OCI-LY7 (cell line): ENCODE results near the gene LCP2. TPM values are rescaled to one million over a fixed set of nuclear protein-coding genes. Genes with fewer than 3 reads are reported as not detected.

Source experiments
- BruUV-seq: library from RNA; stranded (reverse); fragments of 400-500 nt; replicated peaks from 2 replicates; lab custom pipeline; 2021; lab: Mats Ljungman, UMichigan
- CTCF ChIA-PET: fragments of 300-600 bp; sonication (Branson Sonifier 250); formaldehyde crosslinking; loops from one replicate; lab custom pipeline; 2022; ENCODE audit warnings: antibody characterized with exemption; ENCODE audit not compliant: unreplicated experiment; lab: Charles Lee
- POLR2A ChIA-PET: fragments of 300-600 bp; sonication (Branson Sonifier 250); formaldehyde crosslinking; loops from one replicate; lab custom pipeline; 2022; ENCODE audit warnings: antibody characterized with exemption; lab: Charles Lee
- DNase-seq: peaks from one replicate; pipeline ENCODE4 v3.0.0-alpha.2; 2015; ENCODE audit warnings: low spot score
- H2AFZ ChIP-seq: fragments of 200-600 bp; sonication (generic), shearing (Covaris generic); 2 replicates; pipeline ENCODE4 v1.6.1; 2014; ENCODE audit warnings: mild to moderate bottlenecking, antibody characterized with exemption, low read length, moderate library complexity
- H3K27ac ChIP-seq: fragments of 200-600 bp; sonication (generic); 2 replicates; pipeline ENCODE4 v1.5.1; 2014; ENCODE audit warnings: mixed run types, low read depth, mild to moderate bottlenecking, moderate library complexity, low read length, inconsistent platforms; ENCODE audit not compliant: poor library complexity, severe bottlenecking
- H3K36me3 ChIP-seq: fragments of 200-600 bp; sonication (generic); 2 replicates; pipeline ENCODE4 v1.6.1; 2014; ENCODE audit warnings: mild to moderate bottlenecking, antibody characterized with exemption, low read length, moderate library complexity, mixed read lengths; ENCODE audit not compliant: insufficient read depth
- H3K4me1 ChIP-seq: fragments of 200-600 bp; sonication (generic); 2 replicates; pipeline ENCODE4 v1.5.1; 2014; ENCODE audit warnings: mild to moderate bottlenecking, low read length; ENCODE audit not compliant: insufficient read depth, poor library complexity, severe bottlenecking
- H3K4me2 ChIP-seq: fragments of 200-600 bp; sonication (generic); 2 replicates; pipeline ENCODE4 v1.6.1; 2014; ENCODE audit warnings: mild to moderate bottlenecking, low read length
- H3K4me3 ChIP-seq: fragments of 200-600 bp; sonication (generic); 2 replicates; pipeline ENCODE4 v1.5.1; 2014; ENCODE audit warnings: mild to moderate bottlenecking, low read depth, low read length; ENCODE audit not compliant: poor library complexity, severe bottlenecking
- H3K79me2 ChIP-seq: fragments of 200-600 bp; sonication (generic); 2 replicates; pipeline ENCODE4 v1.6.1; 2016; ENCODE audit warnings: low read depth, mild to moderate bottlenecking, low read length, moderate library complexity, mixed read lengths; ENCODE audit not compliant: insufficient read depth
- H3K9me2 ChIP-seq: fragments of 200-600 bp; sonication (generic); 2 replicates; pipeline ENCODE4 v1.6.1; 2016; ENCODE audit warnings: mild to moderate bottlenecking, low read length, mixed read lengths; ENCODE audit not compliant: insufficient read depth
- H3K9me3 ChIP-seq: fragments of 200-600 bp; sonication (generic); 2 replicates; pipeline ENCODE4 v1.6.1; 2014; ENCODE audit warnings: mild to moderate bottlenecking, mixed run types, low read length, mixed read lengths
- H4K20me1 ChIP-seq: fragments of 200-600 bp; sonication (generic); 2 replicates; pipeline ENCODE4 v1.6.1; 2014; ENCODE audit warnings: mild to moderate bottlenecking, antibody characterized with exemption, low read length, moderate library complexity, mixed read lengths; ENCODE audit not compliant: insufficient read depth
- EZH2phosphoT487 ChIP-seq: fragments of 200-600 bp; sonication (generic); IDR thresholded peaks from 2 replicates; pipeline ENCODE4 v1.6.1; 2018; ENCODE audit warnings: low read depth, borderline replicate concordance, mild to moderate bottlenecking, mixed run types, antibody characterized with exemption, low read length, moderate library complexity, mixed read lengths
- intact Hi-C: fragments of 100-400 bp; cut with micrococcal nuclease; formaldehyde crosslinking; loops from one replicate; pipeline ENCODE4 v1.10.0; 2022; ENCODE audit not compliant: unreplicated experiment
- total RNA-seq, 2 experiments: library from RNA; depleted of rRNA in 1 of 2; stranded (reverse); fragments of >200 nt in 1 of 2; shearing (Covaris generic) in 1 of 2; gene quantifications; 2 replicates each; pipeline ENCODE4 v1.2.3, GENCODE V29; 2014 to 2022
- TF ChIP-seq, protein P1 (sequence below): fragments of 200-600 bp; sonication (generic); conservative IDR thresholded peaks from 2 replicates; pipeline ENCODE4 v1.5.1; 2014; ENCODE audit warnings: mild to moderate bottlenecking, antibody characterized with exemption, low read length, moderate library complexity, mixed read lengths

Gene LCP2
- total RNA-seq, 2 experiments from 2014 or later = 2.6 TPM; not detected in 1

GRCh38 chr5:170312301-170312595, 14.7 kb upstream of the LCP2 start:
- Histone ChIP-seq H2AFZ (no peak overlapping the region), H3K4me3 (no peak overlapping the region), H4K20me1 (no peaks in the 10 kb centered on the region), H3K79me2 (no peaks in the 10 kb centered on the region), H3K4me1 (peaks cover 4% of the 10 kb centered on the region), H3K4me2 (no peak overlapping the region), H3K9me2 (no peaks in the 10 kb centered on the region), H3K27ac (no peak overlapping the region), H3K9me3 (no peaks in the 10 kb centered on the region), H3K36me3 (no peaks in the 10 kb centered on the region)
- DNase-seq = no peak
- BruUV-seq = no TSS peak
- intact Hi-C loops = no loop called here
- POLR2A ChIA-PET = no interaction called here
- CTCF ChIA-PET = no interaction called here
- TF ChIP-seq, protein P1, sequence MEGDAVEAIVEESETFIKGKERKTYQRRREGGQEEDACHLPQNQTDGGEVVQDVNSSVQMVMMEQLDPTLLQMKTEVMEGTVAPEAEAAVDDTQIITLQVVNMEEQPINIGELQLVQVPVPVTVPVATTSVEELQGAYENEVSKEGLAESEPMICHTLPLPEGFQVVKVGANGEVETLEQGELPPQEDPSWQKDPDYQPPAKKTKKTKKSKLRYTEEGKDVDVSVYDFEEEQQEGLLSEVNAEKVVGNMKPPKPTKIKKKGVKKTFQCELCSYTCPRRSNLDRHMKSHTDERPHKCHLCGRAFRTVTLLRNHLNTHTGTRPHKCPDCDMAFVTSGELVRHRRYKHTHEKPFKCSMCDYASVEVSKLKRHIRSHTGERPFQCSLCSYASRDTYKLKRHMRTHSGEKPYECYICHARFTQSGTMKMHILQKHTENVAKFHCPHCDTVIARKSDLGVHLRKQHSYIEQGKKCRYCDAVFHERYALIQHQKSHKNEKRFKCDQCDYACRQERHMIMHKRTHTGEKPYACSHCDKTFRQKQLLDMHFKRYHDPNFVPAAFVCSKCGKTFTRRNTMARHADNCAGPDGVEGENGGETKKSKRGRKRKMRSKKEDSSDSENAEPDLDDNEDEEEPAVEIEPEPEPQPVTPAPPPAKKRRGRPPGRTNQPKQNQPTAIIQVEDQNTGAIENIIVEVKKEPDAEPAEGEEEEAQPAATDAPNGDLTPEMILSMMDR = no peak
- TF ChIP-seq EZH2phosphoT487 = no peak

- Histone ChIP-seq H3K4me1 (peaks cover 4% of the 10 kb centered on the region), H3K9me2 (no peaks in the 10 kb centered on the region), H3K27ac (no peak overlapping the region), H2AFZ (no peak overlapping the region), H3K9me3 (no peaks in the 10 kb centered on the region), H4K20me1 (no peaks in the 10 kb centered on the region), H3K36me3 (no peaks in the 10 kb centered on the region), H3K4me2 (no peak overlapping the region), H3K4me3 (no peak overlapping the region), H3K79me2 (no peaks in the 10 kb centered on the region)
- CTCF ChIA-PET = no interaction called here
- TF ChIP-seq, protein P1 = no peak
- TF ChIP-seq EZH2phosphoT487 = no peak
- DNase-seq = no peak
- POLR2A ChIA-PET = no interaction called here
- intact Hi-C loops = no loop called here
- no TSS peak for BruUV-seq
Observed at GRCh38 chr5:170311511-170312300, 14.1 kb upstream of the LCP2 start.

GRCh38 chr5:170310256-170310926, 12.8 kb upstream of the LCP2 start:
- Histone ChIP-seq H4K20me1 (no peaks in the 10 kb centered on the region), H3K4me1 (peaks cover 13% of the 10 kb centered on the region), H3K9me3 (no peaks in the 10 kb centered on the region), H3K79me2 (no peaks in the 10 kb centered on the region), H3K36me3 (no peaks in the 10 kb centered on the region), H3K9me2 (no peaks in the 10 kb centered on the region), H2AFZ (no peak overlapping the region), H3K4me2 (no peak overlapping the region), H3K4me3 (no peak overlapping the region), H3K27ac (no peak overlapping the region)
- no peak for DNase-seq
- intact Hi-C loops = no loop called here
- CTCF ChIA-PET = no interaction called here
- POLR2A ChIA-PET = no interaction called here
- BruUV-seq = no TSS peak
- TF ChIP-seq EZH2phosphoT487 = no peak
- TF ChIP-seq, protein P1 = no peak
